Measurements from ENCODE around the gene ATAT1. TPM values are rescaled to one million over a fixed set of nuclear protein-coding genes. Genes with fewer than 3 reads are reported as not detected.

The ATAT1 gene
- total RNA-seq, 2 experiments from 2014 or later, result 8.5 to 8.6 TPM

DNA sequence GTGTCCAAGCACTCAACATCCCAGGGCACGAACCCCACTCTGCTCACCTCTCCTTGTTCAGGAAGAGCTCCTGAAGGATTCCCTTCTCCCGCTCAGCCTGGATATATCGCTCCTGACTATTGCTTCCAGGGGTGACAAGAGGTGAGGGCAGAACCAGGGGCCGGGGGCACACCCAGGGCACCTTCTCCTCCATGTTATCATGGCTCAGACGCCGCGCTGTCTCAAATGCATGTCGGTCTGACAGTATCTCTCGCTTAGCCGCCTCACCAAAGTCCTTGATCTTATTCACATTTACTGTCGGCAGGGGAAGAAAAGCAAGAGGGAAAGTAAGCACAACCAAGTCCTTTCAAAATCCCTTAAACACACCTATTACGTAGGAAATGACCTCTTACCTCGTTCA, 22.7 kb upstream of the ATAT1 start:
- no peaks in the 10 kb centered on the region for H3K27me3 Mint-ChIP-seq
- H3K4me3 Mint-ChIP-seq, result no peak overlapping the region
- H3K4me1 Mint-ChIP-seq, result peaks cover 27% of the 10 kb centered on the region
- no peak for DNase-seq
- H3K36me3 Mint-ChIP-seq, result peaks cover 58% of the 10 kb centered on the region
- H3K27ac Mint-ChIP-seq, result no peak overlapping the region
- H3K9me3 Mint-ChIP-seq, result no peaks in the 10 kb centered on the region

DNA sequence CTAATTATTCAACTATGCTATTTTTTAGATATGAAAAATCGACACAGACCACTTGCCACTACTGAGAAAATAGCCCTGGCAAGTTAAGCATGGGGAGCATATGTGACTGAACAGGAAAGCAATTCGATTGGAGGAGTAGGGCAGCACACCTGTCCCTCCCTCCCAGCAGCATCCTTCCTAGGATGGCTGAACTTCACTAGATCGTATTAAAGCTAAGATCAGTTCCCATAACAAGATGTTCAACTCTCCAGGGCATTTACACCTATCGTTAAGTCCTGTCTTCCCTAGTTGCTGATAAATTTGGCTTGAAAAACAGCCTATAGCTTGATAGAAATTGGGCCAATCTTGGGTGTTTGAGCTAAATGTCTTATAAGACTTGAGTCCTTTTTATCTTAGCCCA, 16.6 kb upstream of the ATAT1 start:
- Mint-ChIP-seq H3K27me3 (no peaks in the 10 kb centered on the region), H3K36me3 (peaks cover 67% of the 10 kb centered on the region), H3K4me1 (peaks cover 60% of the 10 kb centered on the region), H3K27ac (peak overlapping the region; percentile 59), H3K9me3 (no peaks in the 10 kb centered on the region), H3K4me3 (no peak overlapping the region)
- DNase-seq, result no peak

DNA sequence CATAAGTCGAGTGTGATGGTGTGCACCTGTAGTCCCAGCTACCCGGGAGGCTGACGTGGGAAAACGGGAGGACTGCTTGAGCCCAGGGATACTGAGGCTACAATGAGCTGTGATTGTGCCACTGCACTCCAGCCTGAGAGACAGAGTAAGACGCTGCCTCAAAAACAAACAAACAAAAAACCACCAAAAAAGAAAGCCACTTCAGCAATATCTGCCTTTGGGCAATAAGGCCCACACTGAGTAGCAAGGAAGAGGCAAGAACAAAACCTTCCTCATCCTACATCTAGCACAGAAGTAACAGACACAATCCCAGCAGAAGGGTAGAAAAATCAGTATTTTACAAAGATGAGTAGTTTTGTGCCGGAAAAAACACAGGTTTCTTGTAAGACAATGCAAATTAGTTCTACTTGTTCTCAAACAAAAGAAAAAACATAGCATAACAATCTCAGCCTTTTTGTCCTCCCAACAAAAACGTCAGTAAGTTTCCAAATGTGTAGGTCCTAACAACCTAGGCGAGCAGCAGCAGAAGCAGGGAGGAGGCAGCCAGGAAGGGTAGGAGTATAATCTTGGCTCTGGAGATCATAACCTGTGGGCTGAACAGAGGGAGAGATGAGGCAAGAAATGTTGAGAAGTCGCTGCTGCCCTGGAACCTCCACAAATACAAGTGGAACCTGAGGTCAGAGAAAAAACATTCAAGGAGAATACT, 15.4 kb upstream of the ATAT1 start:
- H3K9me3 Mint-ChIP-seq, result no peaks in the 10 kb centered on the region
- no peak overlapping the region for H3K4me3 Mint-ChIP-seq
- no peak for DNase-seq
- peak overlapping the region; percentile 6 for H3K27ac Mint-ChIP-seq
- peaks cover 3% of the 10 kb centered on the region for H3K27me3 Mint-ChIP-seq
- H3K4me1 Mint-ChIP-seq, result peaks cover 63% of the 10 kb centered on the region
- peaks cover 69% of the 10 kb centered on the region for H3K36me3 Mint-ChIP-seq

DNA sequence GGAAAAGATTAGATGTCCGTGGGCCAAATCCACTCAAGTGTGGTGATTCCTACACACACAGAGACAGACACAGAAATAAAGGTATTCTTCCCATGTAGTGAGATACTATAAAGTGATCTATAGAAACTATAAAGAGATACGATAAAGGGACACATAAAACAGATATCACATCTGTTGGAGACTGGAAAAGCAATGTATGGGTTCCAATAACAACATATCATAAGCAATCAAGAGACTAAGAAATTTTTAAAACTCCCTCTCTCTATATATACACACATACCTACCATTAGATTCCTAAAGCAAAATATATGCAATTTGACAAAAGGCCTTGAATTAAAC, 14.8 kb upstream of the ATAT1 start:
- peaks cover 69% of the 10 kb centered on the region for H3K36me3 Mint-ChIP-seq
- H3K4me1 Mint-ChIP-seq, result peaks cover 62% of the 10 kb centered on the region
- DNase-seq, result no peak
- no peaks in the 10 kb centered on the region for H3K9me3 Mint-ChIP-seq
- no peak overlapping the region for H3K4me3 Mint-ChIP-seq
- peaks cover 8% of the 10 kb centered on the region for H3K27me3 Mint-ChIP-seq
- H3K27ac Mint-ChIP-seq, result peak overlapping the region; percentile 6

DNA sequence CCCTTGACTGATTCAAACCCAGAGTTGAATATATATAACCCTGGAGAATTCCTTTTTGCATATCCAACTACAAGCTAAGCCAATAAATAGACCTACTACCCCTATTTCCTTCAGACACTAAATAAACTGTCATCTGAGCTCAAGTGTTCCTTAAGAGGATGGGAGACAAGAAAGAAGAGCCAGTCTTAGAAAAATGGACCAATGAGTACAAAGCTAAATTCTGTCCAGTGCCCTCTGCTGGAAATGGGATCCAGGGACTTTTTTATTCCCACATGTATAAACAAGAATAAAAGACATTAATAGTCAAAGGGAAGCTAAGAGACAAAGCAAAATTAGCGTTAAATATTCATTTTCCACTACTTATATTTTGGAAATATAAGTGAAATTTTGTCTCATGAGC, 14.5 kb upstream of the ATAT1 start:
- peak overlapping the region; percentile 11 for H3K4me3 Mint-ChIP-seq
- peaks cover 73% of the 10 kb centered on the region for H3K36me3 Mint-ChIP-seq
- H3K27ac Mint-ChIP-seq, result peak overlapping the region; percentile 99
- peaks cover 3% of the 10 kb centered on the region for H3K9me3 Mint-ChIP-seq
- H3K4me1 Mint-ChIP-seq, result peaks cover 66% of the 10 kb centered on the region
- H3K27me3 Mint-ChIP-seq, result peaks cover 12% of the 10 kb centered on the region
- no peak for DNase-seq

DNA sequence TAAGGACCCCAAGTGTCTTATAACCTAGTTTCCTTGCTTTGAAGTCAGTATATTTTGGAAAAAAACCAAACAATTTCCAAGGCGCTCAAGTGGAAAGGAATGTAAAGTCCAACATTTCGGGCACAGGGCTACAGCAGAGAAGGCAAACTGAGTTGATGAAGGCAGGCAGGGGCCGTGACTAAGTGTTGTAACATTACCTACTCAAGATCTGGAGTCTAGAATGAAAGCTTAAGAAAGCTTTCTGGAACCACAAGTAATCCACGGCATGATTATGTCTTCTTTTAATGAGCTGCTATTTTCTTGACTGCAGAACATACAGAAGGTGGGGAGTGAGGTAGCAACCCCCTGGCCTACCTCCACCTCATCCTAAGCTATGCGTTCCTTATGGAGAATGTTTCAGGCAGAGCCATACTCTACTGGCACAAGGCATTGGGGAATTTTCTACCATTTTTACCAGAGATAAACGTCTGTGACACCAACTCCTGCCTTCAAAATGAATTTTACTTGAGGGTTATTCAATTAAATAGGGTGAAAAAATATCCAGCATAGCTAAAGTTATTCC, 13.9 kb upstream of the ATAT1 start:
- H3K4me3 Mint-ChIP-seq, result no peak overlapping the region

DNA sequence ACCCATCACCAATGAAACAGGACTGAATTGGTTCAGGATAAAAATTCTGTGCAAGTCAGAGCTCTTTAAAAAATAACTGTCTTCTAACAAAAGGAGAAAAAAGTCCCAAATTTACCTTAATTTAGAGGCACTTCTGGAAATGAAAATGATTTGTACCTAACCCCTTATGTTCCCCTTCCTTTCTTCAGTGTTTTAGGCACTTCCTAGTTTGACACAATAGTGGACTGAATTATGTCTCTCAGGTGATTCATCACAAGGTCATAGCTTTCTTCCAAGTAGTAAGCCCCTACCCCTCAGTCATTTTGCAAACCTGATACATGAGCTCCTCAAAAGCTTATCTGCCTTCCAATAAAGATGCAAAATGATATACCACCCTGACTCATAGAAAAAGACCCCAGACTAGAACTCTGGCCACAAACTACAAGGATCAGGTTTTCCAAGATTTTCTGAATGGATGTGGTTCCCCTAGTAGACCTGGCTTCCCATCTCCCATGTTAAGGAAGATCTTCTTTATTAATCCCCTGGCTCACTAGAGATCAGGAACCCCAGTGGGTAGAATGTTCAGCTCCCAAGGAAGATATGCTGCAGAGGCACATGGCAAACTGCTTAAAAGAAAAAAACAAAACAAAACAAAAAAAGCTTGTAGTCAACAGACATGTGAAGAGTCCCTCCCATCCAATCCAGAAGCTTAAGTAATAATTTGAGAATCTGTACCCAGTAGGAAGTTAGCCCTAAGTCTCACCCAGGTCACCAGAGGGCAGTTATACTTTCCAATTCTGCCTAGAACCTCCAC, 13.2 kb upstream of the ATAT1 start:
- H3K27ac Mint-ChIP-seq, result peak overlapping the region; percentile 99
- peaks cover 71% of the 10 kb centered on the region for H3K36me3 Mint-ChIP-seq
- DNase-seq, result no peak
- peaks cover 19% of the 10 kb centered on the region for H3K27me3 Mint-ChIP-seq
- H3K4me1 Mint-ChIP-seq, result peaks cover 61% of the 10 kb centered on the region
- H3K4me3 Mint-ChIP-seq, result peak overlapping the region; percentile 97
- peaks cover 3% of the 10 kb centered on the region for H3K9me3 Mint-ChIP-seq

More for the DNA sequence above, 13.9 kb upstream of the ATAT1 start:
- Mint-ChIP-seq H3K27ac (peak overlapping the region; percentile 99), H3K36me3 (peaks cover 69% of the 10 kb centered on the region), H3K4me1 (peaks cover 63% of the 10 kb centered on the region), H3K27me3 (peaks cover 18% of the 10 kb centered on the region), H3K9me3 (peaks cover 3% of the 10 kb centered on the region)
- no peak for DNase-seq

DNA sequence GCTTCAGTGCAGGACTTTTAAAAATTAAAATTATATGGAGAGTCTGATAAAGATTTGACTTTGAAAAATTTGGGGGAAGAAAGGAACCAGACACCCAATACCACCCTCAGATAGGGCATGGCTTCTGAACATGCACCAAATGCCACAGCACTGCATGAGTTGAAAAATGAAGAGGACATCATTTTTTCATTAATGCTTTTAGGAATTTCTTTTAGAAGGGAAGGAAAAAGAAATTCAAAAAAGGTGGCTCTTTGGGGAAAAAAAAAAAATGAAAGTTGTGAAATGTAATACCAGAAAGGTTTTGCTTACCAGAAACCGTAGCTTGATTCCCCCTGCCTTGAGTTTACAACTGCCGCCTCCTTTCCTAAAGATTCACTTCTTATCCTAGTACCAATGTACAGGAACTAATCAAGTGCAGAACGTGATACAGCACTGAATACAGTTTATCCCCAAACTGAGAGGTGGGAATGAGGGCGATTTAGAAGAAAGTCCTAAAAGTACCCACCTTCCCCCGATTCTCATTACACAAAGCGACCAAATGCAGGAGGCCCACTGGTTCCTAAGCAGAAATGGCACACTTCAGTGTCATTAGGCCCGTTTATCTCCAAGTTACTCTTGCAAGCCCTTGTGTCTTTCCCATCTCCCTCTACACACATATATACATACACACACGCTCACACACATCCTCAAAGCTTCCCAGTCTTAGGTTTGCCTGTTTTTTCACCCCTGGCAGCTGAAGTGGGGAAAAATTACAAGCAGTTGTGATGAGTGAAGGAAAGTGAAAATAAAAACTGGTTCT, 12.4 kb upstream of the ATAT1 start:
- H3K4me3 Mint-ChIP-seq, result peak overlapping the region; percentile 97

DNA sequence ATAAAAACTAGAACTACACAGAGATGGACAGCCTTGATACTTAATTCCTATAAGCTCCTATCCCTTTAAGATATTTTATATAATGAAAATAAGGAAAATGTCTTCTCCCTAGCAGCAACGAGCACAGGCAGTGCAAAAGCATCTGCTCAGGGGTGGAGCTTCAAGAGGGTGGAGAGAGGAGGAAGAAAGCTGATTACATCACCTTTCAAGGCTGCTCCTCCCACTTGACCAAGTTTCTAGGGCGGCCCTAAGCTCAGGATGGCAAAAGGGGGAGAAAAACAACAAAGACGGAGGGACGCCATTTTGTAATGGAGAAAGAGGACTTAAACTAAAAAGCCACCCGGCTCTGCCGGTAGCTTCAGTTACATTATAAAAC, 11.8 kb upstream of the ATAT1 start:
- peak; percentile 83 for DNase-seq
- H3K27me3 Mint-ChIP-seq, result peaks cover 19% of the 10 kb centered on the region

More for the DNA sequence above, 12.4 kb upstream of the ATAT1 start:
- peak overlapping the region; percentile 99 for H3K27ac Mint-ChIP-seq
- H3K27me3 Mint-ChIP-seq, result peaks cover 19% of the 10 kb centered on the region
- peaks cover 3% of the 10 kb centered on the region for H3K9me3 Mint-ChIP-seq
- H3K4me1 Mint-ChIP-seq, result peaks cover 62% of the 10 kb centered on the region
- no peak for DNase-seq
- peaks cover 71% of the 10 kb centered on the region for H3K36me3 Mint-ChIP-seq

DNA sequence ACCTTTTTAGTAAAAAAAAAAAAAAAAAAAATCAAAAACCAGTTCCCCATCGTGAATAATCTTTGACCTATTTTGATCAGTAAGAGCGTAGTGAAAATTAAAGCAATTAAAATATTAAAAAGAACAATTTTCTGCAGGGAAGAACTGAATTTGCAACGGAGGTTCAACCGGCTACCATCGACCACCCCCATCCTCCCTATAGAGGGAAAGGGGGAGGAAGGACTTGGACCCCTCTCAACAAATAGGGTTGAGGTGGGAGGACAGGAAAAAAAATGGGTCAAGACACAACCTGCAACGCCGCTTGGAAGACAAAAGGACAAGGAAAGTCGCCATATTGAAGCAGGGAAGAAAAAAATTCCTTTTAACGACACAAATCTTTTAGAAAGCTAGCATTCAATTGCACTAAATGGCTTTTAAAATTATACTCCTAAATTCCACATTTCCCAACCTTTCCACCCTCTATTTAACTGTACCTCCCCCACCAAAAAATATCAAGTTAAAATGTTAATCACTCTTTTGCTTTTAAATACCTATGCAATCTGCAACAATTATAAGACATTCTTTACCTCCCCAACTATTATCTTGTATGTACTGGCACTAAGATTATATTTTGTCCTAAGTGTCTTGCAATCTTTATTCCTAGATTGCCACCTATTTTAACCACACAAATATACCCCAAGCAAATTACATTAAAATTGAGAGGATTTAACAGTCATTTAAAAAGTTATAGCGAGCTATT, 11.3 kb upstream of the ATAT1 start:
- H3K4me1 Mint-ChIP-seq, result peaks cover 58% of the 10 kb centered on the region

More for the DNA sequence above, 11.8 kb upstream of the ATAT1 start:
- Mint-ChIP-seq H3K9me3 (peaks cover 3% of the 10 kb centered on the region), H3K4me1 (peaks cover 63% of the 10 kb centered on the region), H3K27ac (peak overlapping the region; percentile 99), H3K4me3 (peak overlapping the region; percentile 97), H3K36me3 (peaks cover 71% of the 10 kb centered on the region)

DNA sequence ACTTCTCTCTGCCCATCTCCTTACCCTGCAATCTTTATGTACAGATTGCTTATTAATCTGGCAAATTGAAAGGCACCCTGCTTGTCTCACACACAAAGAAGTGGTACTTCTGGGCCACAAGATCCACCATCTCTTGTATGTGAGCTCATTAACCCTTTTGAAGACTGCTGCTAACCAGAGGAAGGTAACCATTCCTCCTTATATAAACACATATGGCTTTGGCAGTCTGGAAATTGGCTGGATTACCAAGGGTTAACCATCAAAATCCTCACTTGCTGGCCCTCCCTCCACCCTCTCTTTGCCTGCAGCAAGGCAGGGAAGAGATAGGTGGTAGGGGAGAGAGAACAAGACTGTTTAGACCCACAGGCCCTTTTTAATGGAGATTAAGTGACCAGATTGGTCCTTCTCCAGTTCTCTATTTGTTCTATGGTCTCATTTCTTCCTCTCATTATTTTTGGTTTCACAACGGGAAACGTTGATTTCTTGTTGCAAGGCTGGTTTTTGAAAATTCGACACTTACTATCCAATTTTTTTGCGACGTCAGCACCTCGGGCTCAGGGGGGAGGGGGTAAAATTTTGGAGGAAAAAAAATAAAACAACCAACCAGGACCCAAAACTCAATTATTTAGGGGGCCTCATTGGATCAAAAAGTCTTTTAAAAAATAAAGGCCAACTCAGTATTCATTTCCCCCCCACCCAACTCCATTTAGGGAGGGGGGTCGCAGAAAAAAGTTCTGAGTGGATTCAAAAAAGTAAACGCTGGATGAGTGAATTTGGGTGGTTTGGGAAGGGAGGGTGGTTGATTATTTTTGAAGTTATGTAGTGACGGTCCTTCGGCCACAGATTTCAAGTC, 10.5 kb upstream of the ATAT1 start:
- Mint-ChIP-seq H3K36me3 (peaks cover 70% of the 10 kb centered on the region), H3K4me1 (peaks cover 52% of the 10 kb centered on the region), H3K27me3 (peaks cover 19% of the 10 kb centered on the region), H3K27ac (peak overlapping the region; percentile 99), H3K9me3 (peaks cover 3% of the 10 kb centered on the region), H3K4me3 (peak overlapping the region; percentile 97)
- DNase-seq, result no peak

More for the DNA sequence above, 11.3 kb upstream of the ATAT1 start:
- Mint-ChIP-seq H3K4me3 (peak overlapping the region; percentile 97), H3K36me3 (peaks cover 73% of the 10 kb centered on the region), H3K27me3 (peaks cover 19% of the 10 kb centered on the region), H3K9me3 (peaks cover 3% of the 10 kb centered on the region), H3K27ac (peak overlapping the region; percentile 99)
- DNase-seq, result peak; percentile 38

DNA sequence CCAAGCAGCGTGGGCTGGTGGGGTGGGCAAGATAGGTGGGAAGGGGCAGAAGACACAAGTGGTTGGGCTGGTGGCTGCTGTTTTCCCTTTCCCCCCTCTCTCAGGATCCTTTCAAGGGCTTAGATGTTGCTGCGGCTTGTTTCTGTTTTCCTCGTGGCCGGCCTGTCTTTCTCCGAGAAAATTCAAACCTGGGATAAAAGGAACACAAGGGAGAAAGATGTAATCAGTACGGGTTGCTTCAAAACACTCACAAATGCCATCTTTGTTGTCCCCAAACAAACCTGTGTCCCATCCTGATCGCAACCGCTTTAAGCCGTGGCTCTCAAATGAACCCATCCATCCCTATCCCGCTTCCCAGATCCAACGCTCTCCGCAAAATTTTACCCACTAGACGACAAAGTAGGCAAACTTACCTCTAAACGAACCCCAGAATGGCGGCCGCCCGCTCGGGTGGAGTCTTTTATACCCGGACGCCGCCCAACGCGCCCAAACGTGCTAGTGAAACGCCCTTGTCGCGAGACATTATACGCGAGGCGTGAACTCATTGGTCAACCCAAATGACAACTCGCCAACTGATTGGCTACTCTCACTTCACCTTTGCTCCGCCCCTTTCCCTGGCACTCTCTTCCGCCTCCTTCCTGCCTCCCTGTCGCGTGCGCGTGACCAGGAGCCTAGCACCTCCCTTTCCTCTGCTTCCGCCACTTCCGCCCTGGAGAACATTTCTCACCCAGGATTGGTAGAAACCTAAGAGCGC, 9.7 kb upstream of the ATAT1 start, which contains the start of gene PPP1R10:
TSS of gene PPP1R10 (minus strand) at position 433 of the 754 bp plus-strand sequence. CDS start 7,299 bp downstream, outside the sequence.
- Mint-ChIP-seq H3K27me3 (peaks cover 19% of the 10 kb centered on the region), H3K9me3 (peaks cover 3% of the 10 kb centered on the region), H3K27ac (peak within 1 kb of the TSS; percentile 99), H3K4me3 (peak within 1 kb of the TSS; percentile 97), H3K36me3 (peaks cover 62% of the 10 kb centered on the region), H3K4me1 (peaks cover 46% of the 10 kb centered on the region)
- DNase-seq, result peak; percentile 98

All from activated naive CD8-positive, alpha-beta T cell treated with anti-CD3 and anti-CD28 coated beads for 36 hours (primary cell).